GM12873 (cell line): ENCODE measurements around the gene BAK1.

Experiments
- CTCF ChIP-seq: IDR thresholded peaks from 2 replicates; pipeline ENCODE4 v1.5.1; 2012; ENCODE audit warnings: low read depth, mild to moderate bottlenecking, moderate library complexity, low read length, control low read depth; ENCODE audit not compliant: insufficient read depth; ENCODE audit errors: missing control alignments

Gene BAK1

DNA sequence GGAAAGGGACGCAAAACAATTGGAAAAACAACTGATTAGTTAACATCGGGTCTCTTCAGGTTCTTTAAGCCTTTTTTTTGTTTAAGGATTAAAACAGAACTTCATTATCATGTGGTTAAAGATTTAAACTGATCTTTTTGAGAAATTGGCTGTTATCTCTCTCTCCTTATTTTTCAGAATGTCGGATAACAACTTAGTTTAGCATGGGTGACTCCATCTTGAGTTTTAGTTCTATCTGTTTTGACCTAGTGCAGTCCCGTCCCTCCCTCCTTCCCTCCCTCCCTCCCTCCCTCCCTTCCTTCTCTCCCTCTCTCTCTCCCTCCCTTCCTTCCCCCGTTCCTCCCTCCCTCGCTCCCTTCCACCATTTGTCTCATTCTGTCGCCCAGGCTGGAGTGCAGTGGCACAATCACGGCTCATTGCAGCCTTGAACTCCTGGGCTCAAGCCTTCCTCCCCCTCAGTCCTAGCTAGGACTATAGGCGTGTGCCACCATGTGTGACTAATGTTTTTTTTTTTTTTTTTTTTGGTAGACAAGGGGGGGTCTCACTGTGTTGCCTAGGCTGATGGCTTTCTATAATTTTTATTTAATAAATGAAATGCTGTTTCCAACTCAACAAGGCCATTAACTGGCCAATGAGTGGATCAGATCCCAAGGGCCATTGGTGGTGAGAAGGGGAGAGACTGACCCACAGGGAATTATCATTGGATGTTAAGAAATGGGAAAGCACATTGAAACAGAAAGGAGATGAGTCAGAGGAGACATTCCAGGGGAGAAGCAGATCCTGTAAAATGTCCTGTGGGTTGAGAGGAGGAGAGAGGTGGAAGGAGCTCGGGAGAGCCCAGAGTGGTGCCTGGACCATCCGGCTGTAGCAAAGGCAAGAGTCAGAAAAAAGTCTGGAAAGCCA lies 13.6 kb downstream of the BAK1 start:
- TF ChIP-seq CTCF, result no peak

DNA sequence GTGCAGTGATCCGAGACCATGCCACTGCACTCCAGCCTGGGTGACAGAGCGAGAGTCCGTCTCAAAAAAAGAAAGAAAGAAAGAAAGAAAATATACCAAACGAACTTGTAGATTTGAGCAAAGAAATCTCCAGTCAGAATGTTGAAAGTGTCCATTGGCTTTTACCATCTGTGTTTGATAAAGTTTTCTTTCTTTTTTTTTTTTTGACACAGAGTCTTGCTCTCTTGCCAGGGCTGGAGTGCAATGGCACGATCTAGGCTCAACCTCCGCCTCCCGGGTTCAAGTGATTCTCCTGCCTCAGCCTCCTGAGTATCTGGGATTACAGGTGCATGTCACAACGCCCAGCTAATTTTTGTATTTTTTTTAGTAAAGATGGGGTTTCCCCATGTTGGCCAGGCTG lies 21.3 kb downstream of the BAK1 start:
- no peak for TF ChIP-seq CTCF

DNA sequence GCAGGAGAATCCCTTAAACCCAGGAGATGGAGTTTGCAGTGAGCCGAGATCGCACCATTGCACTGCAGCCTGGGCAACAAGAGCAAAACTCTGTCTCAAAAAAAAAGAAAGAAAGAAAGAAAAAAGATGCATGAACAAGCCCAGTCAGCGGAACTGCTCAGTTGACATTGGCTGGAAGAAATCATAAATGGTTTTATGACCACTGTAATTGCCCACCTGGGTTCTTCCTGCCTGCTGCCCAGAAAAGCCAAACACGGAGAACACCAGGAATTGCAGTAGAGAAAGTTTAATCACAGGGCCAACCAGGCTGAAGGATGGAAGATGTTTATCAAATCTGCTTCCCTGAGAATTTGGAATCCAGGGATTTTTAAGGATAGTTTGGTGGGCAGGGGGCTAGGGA lies 22.7 kb downstream of the BAK1 start:
- TF ChIP-seq CTCF, result no peak

DNA sequence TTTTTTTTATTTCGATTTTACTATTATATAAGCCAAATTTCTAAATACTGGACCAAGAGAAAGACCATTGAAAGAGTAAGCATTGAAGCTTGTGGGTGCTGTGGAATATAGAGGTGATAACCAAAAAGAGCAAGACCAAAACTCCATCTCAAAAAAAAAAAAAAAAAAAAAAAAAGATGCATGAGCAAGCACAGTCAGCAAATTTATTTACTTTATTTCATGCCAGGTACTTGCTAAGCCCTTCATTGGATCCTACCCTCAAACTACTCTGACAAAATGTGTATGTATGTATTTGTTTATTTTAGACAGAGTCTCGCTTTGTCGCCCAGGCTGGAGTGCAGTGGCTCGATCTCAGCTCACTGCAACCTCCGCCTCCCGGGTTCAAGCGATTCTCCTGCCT lies 27.8 kb downstream of the BAK1 start:
- no peak for TF ChIP-seq CTCF

DNA sequence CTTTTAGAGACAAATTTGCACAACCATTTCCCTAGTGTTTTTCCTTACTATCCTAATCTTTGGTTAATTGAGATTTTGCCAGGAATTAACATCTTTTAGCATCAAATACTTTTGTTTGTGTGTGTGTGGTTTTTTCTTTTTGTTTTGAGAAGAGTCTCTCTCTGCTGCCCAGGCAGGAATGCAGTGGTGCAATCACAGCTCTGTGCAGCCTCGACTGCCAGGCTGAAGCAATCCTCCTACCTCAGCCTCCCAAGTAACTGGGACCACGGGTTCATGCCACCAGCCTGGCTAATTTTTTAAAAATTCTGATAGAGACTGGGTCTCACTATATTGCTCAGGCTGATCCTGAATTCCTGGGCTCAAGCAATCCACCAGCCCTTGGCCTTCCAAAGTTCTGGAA lies 28.5 kb downstream of the BAK1 start:
- TF ChIP-seq CTCF, result no peak

- no peak for TF ChIP-seq CTCF
Observed at GRCh38 chr6:33549896-33550295, 30.2 kb downstream of the BAK1 start.

GRCh38 chr6:33549196-33549595 lies 30.9 kb downstream of the BAK1 start:
- TF ChIP-seq CTCF, result no peak

DNA sequence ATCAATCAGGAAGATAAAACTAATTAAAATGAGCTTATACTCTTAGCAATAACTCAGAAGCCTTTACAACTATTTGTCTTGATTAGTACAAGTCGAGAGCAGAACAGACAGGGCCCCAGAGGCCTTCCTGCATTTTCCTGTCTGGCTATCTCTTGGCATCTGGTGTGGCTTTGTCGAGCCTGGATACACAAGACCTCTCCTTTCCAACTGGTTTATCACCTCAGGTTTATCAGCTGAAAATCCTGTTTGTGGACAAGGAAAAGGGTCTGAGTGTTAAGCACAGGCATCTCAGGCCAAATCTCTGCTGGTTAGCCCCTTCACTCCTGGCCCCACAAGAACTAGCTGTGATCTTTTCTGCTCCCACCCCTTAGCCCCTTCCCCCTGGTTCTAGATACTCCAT lies 32.6 kb downstream of the BAK1 start:
- no peak for TF ChIP-seq CTCF
